Islet of Langerhans (tissue), 1 donor: ENCODE data around the gene ATP13A5.

Experiments used
- FAIRE-seq: peaks from one replicate; lab custom pipeline; 2011; peaks lifted over from hg19 to GRCh38; lab: Jason Lieb, UNC

Gene ATP13A5

DNA sequence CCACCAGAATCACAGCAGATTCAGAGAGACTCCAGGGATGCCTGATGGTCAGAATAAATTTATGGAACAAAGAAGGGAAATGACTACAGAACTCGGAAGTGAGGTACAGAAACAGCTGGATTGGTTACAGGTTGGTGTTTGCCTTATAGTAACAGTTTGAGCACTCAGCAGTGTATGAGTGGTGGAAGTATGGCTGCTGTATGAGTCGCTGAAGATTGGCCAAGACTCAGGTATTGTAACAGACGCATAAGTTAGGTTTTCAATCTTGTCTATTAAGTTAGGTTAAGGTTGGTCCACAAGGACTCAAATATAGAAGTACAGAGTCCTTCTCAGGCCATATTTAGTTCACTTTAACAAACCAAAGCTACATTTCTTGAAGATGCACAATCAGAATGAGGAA, 33.1 kb downstream of the ATP13A5 start:
- FAIRE-seq = no peak

DNA sequence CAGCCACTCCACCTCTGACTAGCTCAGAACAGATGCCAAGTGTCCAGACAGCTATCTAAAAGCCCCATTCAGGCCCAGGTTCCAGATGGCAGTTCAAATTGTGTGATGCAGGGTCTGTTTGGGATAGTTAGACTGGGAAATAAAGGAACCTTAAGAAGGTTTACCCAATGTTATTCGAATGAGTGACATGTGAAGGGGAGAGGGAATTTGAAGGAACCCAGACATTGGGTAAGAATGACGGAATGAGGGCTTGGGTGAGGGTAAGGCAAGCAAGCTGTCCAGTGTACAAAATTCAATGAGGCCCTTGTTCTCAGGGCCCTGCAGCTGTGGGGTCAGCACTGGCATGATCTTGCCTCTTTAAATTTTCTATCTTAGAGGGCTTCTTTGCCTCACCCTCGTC, 34.1 kb downstream of the ATP13A5 start:
- FAIRE-seq = no peak

DNA sequence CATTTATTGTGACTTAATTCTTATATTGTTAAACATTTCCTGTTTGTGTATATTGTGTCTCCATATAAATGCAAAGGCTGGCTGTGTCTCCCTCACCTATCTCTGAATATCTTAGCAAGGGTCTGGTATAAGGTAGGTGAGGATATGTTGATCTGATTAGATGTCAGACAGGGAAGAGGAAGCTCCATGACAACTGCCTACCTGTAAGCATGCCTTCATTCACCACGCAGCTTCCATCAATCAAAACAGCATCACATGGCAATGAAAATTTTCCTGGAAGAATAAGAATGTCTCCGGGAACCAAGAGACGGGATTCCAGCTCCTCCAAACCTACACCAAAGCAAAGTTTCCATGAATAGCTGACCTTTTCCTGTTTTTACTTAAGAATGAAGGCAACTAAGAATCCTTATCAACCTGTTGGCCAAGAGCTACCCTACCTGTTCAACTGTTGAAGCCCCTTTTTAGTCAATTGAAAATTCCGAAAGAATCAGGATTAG, 34.8 kb downstream of the ATP13A5 start:
- no peak for FAIRE-seq

DNA sequence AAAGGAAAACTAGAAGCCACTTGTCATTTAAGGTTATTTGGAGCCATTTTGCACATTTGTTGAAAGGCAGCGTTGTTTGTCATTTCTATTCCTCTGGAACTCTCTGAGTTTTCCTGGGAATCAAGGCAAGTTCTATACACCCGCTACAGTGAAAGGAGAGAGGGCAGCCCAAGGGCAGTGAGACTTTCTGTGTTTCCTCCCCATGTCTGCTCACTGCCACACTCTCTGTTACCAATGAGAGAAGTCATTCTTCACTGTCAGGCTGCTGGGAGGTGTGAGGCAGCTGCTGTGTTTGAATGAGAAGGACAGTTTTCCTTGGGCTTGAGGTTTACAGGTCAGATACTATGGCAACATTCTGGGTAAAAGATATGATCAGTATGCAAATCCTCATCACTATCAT, 36.0 kb downstream of the ATP13A5 start:
- no peak for FAIRE-seq

DNA sequence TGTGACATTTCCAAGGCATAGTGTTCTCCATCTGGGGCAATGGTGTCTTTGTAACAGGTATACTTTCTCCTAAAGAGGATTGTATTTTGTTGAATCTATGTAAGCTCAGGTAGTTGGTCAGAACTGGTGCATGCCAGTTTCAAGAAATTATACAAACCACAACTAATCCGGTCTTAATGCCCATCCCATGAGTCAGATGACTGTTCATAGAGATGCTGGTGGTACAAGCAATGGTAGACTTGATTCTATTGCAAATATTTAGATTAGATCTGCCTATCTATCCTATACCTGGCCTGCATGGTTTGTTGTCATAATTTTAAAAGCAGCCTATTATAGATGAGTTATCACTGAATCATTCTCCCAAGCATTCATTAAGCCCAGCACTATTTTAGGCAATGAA, 43.5 kb downstream of the ATP13A5 start:
- no peak for FAIRE-seq

DNA sequence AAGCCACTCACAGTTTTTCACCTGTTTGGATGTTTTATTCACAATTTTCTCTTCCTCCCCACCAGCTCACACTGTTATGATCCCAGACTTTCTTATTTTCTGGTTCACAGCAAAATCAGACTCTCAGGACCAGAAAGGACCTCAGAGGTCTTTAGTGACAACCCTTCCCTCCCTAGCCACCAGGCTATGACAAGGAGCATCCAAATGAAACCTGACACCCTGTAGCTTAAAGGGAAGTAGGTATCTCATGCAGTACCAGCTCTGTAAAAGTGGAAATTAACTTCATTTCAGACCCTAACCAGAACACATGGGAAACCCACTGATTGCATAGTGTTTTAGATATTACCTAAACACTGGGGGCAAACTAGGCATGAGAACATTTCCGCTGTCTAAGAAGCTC, 45.3 kb downstream of the ATP13A5 start:
- FAIRE-seq = no peak

DNA sequence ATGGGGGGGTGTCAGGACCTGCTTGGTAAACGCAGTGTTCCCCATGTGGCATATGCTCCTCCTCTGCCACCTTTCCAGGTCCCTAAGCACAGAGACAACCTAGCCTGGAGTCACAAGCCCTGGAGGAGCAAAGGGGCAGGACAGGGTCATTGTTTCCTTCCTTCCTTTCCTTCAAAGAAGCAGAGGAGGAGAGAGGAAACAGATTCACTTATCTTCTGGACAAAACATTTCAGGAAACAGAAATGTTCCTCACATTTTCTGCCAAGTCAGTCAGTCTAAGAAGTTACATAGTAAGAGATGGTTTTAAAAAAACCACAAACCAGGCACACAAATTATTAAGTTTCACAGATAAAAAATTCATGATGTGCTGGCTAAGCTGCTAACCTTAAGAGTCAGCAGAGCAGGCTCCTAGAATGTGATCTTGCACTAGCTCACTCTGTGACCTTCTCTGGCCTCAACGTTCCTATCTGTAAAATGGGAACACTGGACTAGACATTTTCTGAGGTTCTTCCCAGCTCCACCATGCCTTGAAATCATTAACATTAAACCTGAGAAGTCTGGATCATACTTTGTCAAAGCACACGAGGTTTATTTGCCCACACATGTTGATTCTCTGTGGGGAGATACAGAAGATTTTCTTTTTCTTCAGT, 47.9 kb downstream of the ATP13A5 start:
- FAIRE-seq = no peak

DNA sequence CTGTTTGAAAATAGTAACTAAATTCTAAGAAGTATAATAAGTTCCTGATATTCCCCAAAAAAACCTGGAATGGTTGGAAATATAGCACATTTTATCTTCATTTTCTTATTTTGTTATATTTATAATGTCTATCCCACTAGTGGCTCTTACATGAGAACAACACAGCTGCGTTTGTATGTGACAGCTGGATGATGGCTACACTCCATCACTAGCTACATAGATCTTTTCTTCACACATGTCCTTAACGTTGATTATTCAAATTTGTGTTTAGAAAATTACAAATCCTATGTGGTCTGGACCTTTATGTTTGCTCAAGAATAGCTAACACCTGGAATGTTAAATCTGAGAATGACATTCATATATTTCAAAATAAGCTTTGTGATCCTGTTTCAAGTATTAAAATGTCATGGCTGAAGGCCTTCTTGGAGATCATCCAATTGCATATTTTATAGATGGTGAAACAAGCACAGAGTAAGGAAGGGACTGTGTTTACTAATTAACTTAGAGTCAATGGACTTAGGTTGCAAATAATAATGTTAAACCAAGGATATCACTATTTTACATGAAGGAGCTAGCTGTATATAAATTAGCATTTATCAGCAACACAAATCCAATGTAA, 60.8 kb downstream of the ATP13A5 start:
- FAIRE-seq = no peak

DNA sequence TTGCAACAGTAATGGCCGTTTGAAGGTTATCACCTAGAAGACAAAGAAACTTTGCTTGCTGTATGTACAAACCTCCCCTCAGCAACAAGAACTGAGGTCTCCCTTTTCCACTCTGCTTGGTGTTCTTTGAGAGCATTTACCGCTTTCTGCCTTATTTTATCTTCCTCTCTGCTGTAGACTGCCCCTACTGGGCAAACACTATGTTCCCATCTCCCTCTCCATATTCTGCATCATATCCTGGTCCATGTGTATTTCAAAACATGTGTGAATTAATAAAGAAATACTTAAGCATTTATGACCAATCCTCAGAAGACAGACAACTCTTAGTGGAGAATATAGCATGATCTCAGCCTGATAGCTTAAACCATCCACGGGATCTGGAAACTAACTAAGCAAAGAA, 64.4 kb downstream of the ATP13A5 start:
- no peak for FAIRE-seq

DNA sequence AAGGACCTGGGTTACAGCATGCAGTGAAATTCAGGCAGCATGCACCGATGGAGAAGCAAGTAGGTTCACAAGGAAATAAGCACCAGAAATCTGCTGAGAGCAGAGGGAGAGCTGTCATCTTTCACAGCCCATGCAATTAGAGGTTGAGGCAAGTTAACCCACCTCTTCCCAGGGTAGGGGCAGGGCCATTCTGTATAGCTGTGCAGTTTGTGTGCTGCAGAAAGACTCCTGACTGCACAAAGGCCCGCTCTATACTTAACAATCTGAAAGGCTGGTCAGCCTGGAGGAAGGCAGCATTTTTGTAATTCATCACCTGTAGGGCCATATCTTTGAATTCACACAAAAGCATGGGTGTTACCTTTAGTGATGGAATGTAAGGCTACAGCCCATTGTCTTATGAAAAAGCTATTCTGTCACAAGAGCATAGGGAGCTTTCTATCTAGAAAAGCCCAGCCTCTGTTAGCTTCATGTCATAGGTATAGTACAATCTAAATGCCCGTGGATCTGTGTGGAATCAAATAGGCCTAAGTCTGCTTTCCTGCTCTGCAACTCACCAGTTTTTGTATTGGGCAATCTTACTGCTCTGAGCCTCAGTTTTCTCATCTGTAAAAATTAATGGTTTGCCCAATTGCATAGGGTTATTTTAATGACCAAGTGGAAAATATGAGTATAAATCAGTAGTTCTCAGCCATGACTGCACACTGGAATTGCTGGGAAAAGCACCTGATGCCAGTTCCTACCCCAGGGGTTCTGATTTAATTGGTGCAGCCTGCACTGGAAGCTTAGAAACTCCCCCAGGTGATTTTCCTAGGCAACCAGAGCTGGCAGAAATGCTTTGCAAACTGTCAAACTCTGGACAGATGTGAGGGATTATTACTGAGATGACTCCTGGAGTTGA, 65.2 kb downstream of the ATP13A5 start:
- no peak for FAIRE-seq

DNA sequence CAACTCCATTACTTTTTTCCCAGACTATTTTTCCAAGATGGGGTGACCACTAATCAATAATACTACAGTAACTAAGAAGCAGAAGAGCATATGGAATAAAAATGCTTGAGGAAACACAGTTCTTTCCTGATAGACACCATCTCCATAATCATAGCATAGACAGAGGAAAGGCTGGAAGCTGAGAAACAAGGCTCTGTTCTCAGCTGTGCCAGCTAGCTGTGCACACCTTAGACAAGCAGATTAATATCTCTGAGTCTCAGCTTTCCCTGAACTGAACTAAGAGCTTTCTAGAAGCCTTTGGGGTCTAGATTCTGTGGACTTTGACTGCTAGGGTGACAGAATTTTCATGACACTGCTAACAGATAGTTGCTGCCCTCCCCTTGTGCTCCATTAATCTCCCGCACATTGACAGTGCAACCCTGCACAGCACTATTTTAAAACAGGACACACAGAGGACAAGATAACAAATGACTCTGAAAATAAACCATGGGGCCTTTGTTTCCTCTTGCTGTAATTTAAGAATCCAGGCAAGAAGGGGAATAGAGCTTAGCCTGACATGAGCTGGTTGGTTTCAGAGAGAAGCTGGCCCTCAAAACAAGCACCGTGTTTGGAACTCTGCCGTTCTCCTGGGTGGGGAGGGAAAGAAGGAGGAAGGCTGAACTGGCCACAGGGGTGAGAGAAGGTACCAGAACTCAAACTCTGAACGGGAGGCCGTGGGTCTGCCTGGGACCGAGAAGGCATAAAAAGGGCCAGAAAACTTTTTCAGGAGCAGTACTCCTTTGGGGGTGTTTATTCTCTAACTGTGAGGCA, 67.4 kb downstream of the ATP13A5 start:
- no peak for FAIRE-seq

DNA sequence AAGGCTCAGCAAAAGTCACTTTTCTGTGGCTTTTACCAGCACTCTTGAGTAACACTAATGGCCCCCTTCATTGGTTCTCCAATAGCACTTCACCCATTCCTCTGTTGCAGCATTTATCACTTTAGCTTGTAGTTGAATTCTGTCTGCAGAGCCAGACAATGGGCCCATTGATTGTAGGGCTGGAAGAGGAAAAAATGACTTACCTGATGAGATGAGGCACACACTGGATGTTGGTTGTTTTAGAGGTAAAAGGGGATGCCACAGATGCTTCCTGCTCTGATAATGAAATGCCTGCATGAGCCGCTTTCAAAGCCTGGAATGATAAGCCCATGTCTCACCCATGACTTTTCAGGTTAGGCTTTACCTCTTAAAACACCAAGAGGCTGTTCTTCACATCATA, 73.2 kb downstream of the ATP13A5 start:
- no peak for FAIRE-seq

DNA sequence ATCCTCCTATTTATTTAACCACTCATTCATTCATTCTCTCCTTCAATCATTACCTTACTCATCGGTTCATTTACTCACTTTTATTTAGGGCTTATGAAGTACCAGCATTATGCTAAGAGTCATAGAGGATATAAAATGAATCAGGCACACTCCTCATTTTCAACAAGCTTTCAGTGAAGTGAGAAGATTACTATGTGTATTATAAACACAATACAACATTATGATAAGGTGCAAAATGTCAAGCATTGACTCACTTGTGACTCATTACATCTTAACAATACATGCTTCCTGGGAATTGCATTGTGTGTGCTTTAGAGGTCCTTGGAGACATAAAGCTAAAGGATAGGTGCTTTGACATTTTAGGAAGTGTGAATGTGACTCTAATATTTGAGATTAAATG, 77.1 kb downstream of the ATP13A5 start:
- no peak for FAIRE-seq

DNA sequence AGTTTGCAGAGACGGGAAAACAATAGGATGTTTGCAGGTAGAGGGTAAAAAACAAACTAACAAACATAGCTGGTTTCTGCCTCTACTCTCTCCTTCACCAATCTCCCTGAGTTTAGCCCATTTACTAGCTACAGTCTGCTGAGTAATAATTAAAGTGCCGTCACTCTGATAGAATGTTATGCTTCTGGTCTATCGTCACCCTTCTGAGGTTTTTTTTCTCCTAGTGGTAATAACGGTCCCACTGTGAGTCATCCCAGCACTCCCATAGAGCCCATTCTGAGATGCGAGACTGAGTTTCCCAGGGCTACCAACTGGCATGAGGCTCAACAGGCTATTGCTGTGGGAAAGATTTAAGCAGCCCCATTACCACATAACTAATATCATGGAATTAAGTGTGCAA, 81.1 kb downstream of the ATP13A5 start:
- FAIRE-seq = no peak

DNA sequence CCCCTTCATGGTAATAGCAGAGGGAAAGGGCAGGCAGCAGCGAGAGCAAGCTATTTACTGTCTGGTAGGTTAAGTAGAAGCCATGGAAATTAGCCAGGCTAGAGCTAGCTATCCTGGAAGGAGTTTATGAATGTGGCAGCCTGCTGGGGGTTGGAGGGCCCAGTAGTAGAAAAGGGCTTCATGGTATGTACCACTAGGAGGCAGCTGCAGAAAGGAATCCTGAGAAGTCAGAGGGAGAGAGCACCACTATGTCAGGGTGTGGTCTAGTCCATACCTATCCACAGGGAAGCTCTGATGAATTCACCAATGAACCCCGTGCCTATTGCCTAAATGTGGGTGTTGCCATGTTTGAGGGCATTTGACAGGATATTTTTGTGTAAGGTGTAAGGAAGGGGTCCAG, 82.6 kb downstream of the ATP13A5 start:
- no peak for FAIRE-seq

DNA sequence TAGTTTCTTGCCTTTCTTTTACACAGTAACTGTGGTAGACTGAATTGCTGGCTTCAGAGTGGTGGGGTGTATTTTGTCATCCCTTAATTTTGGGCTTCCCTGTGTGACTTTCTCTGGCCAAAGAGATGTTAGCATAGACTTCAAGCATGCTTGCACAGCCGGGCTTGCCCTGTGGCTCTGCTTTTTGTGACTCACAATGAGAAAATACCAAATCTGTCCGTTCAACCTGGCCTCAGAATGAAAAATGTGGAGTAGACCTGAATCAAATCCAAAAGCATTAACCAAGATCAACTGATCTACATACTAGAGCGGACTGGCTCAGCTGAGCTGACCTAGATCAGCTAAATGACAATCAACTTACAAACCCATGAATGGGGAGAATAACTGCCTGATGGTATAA, 86.2 kb downstream of the ATP13A5 start:
- FAIRE-seq = no peak

DNA sequence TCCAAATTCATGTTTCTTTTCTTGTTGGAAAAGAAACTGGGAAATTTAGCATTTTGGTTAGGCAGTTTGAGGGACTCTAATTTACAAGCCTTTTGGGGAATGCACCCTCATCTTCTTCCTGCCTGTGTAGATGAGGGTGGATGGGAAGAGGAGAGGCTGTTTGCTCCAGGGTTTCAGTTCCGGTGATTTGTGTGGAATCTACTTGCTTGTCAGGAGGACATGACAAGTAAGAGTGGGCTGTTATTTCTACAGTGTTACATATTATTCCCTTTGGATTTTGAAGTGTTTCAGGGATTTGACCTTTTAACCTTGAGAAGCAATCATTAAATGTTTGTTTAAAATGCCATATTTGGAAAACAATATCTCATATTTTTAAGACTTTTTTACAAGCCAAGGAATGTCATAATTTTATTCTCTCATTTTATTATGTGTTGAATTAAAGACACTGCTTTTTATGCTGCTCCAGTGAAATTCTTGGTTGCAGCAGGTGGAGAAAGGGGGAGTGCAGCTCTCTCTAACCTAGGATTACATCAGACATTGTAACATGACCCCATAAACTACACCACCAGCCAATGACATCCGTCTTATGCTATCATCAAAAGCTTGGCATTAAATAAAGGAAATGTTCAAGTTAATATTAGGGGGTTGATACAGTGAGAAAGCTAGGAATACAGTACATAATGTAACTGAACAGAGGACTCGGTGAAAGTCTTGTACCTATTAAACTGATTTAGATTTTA, 107.3 kb downstream of the ATP13A5 start:
- no peak for FAIRE-seq

DNA sequence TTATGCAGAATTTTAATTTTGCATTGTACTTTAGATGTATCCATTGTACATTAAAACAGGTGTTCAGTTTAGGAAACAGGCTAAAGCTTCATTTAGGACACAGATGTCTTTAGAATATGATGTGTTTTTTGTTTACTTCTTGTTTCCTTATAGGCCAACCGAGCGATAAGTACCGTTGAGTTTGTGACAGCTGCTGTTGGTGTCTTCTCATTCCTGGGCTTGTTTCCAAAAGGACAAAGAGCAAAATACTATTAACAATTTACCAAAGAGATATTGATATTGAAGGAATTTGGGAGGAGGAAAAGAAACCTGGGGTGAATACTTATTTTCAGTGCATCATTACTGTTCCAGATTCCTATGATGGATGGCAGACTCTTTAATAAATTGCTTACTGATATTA, 108.1 kb downstream of the ATP13A5 start:
- FAIRE-seq = no peak

DNA sequence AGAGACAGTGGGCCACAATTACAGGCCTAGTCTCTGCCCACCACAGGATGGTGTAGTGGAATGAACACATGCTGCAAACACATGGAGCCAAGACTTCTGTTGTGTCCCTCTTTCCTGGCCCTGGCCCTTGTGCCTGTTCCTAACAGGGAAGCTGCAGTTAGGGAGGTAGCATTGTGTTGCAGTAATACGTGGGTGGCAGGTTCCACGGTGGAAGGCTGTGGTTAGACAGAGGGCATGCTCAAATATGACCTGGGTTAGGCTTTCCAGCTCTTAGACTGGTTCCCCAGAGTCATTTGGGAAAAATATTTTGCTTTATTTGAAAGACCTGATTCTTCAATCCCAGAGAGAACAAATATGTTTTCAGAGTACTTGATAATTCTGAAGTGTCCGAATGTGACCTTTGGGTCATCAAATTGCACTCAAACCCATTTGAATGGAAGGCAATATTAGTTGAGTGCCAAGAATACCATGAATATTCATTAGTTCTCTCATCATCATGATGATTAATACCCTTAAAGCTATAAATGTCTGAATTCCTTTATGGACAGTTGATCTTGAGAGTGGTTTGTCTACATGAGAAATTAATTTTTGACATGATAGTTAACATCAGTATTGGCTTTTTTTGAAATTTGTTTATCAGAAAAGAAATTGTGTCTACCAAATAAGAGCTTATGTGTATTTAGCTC, 109.1 kb downstream of the ATP13A5 start:
- no peak for FAIRE-seq

DNA sequence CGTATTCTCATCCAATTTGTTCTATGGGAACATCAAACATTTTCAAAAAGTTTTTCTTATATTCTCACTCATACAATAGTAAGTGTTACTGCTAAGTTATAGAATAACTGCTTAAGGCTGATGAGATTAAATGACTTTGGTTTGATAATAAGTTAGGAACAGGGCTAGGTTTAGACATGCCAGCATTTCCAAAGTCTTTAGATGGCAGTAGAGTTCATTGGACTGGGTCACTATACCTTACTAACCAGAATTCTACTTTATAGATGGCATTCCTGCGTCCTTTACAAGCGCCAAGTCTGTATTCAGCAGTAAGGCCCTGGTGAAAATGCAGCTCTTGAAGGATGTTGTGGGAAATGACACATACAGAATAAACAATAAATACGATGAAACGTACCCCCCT, 115.8 kb downstream of the ATP13A5 start:
- FAIRE-seq = no peak

DNA sequence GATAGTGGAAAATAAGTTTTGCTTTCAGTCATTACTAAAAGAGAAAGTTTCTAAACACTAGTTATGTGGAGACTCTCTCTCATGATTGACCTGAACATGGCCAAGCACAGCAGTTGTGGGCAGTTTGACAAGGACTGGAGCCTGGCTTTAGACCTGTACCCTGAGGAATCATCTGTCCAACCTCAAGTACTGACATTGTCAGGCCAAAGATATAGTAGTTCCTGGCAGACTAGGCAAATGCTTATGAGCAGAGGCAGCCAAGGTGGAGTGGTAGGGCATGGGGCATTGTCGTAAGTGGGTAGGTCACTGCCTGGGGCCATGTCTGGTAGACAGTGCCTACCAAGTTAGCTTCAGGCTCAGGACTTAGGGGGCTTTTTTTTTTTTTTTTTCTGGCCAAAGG, 116.6 kb downstream of the ATP13A5 start:
- FAIRE-seq = no peak
